ENCODE results near the gene SENP1. TPM values are rescaled to one million over a fixed set of nuclear protein-coding genes. Genes with fewer than 3 reads are reported as not detected.

The SENP1 gene
- total and polyA plus RNA-seq, 2 of the 4 experiments (the other 2 are of a cell fraction): 7.2 to 25.3 TPM

DNA sequence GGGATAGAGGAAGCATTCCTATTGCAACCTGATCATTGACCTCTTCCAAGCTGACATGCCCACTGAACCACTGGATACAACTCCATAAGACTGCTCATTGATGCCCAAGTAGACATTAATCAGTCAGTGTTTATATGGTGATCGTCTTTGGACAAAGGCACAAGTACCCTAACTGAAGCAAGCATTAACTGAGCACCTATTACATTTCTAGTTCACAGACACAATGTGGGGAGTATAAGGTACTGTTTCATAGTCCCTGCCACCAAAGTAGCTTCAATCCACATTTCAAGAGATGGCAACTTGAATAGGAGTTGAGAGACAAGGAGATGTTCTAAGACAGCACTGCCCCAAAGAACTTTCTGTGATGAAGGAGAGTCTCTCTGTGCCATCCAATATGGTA, 90.8 kb downstream of the SENP1 start:
- no peak overlapping the region for H4K91ac ChIP-seq (ENCODE audit: insufficient read depth, low read depth, low read length)
- no peaks in the 10 kb centered on the region for H3K79me1 ChIP-seq (ENCODE audit: low read depth in 1 of 2, low read length in 2 of 2)
- no peaks in the 10 kb centered on the region for H3K4me1 ChIP-seq (ENCODE audit: control insufficient read depth, insufficient read depth, low read length)
- H3K4ac ChIP-seq (ENCODE audit: low read depth, low read length): no peak overlapping the region
- H3K27ac ChIP-seq (ENCODE audit: insufficient read depth, low read length): no peak overlapping the region
- H3K36me3 ChIP-seq (ENCODE audit: control insufficient read depth, insufficient read depth, low read length): no peaks in the 10 kb centered on the region
- no peak overlapping the region for H2BK15ac ChIP-seq (ENCODE audit: low read depth, low read length)
- POLR2A ChIA-PET (ENCODE audit: unreplicated experiment): no interaction called here
- whole genome bisulfite sequencing, 2 experiments (ENCODE audit: extremely low coverage in 2 of 2, insufficient read length in 1 of 2): no CpG with 5 or more reads among the region's 1 CpG
- no peak overlapping the region for H4K5ac ChIP-seq (ENCODE audit: low read depth, low read length)
- DNase-seq (no peak), ATAC-seq (ENCODE audit: low read depth) (no peak)
- no peak overlapping the region for H3K14ac ChIP-seq (replicated peaks; ENCODE audit: low read depth, low read length)
- no TSS peak for BruUV-seq (replicated peaks)
- no peak overlapping the region for H3K9ac ChIP-seq (ENCODE audit: low read depth, low read length)
- no peak overlapping the region for H3K56ac ChIP-seq (ENCODE audit: extremely low read depth, insufficient read depth, low read length)
- no peak overlapping the region for H4K8ac ChIP-seq (ENCODE audit: low read depth in 2 of 2, low read length in 2 of 2)
- no peak overlapping the region for H2AFZ ChIP-seq (replicated peaks; ENCODE audit: low read length, poor library complexity)
- no peak overlapping the region for H3K4me2 ChIP-seq (ENCODE audit: low read depth, low read length)
- no peaks in the 10 kb centered on the region for H3K9me1 ChIP-seq (ENCODE audit: insufficient read depth, low read length)
- H2BK5ac ChIP-seq (ENCODE audit: low read depth, low read length, poor library complexity, severe bottlenecking): no peak overlapping the region
- no peak overlapping the region for H2BK120ac ChIP-seq (ENCODE audit: low read depth, low read length)
- peaks cover 72% of the 10 kb centered on the region for H3K27me3 ChIP-seq (ENCODE audit: control insufficient read depth, insufficient read depth, low read length)
- intact Hi-C loops (cut with micrococcal nuclease) (no loop called here), dilution Hi-C loops (cut with HindIII; ENCODE audit: low sequenced_read_pairs, unreplicated experiment) (no loop called here), in situ Hi-C loops (cut with MboI; ENCODE audit: low sequenced_read_pairs) (no loop called here)
- H4K20me1 ChIP-seq (ENCODE audit: insufficient read depth, low read length): no peaks in the 10 kb centered on the region
- H3K9me3 ChIP-seq (ENCODE audit: control insufficient read depth, insufficient read depth, low read length): no peaks in the 10 kb centered on the region
- TF ChIP-seq SMC3 (IDR thresholded peaks at IDR 0.05; ENCODE audit: low read depth, low read length) (no peak), CHD1 (IDR thresholded peaks at IDR 0.05; ENCODE audit: low read depth, low read length) (no peak), BHLHE40 (IDR thresholded peaks at IDR 0.05; ENCODE audit: low read depth, low read length) (no peak), NFE2L2 (IDR thresholded peaks at IDR 0.05; ENCODE audit: low read depth, low read length) (no peak), MAFK (IDR thresholded peaks at IDR 0.05; ENCODE audit: low read depth, low read length) (no peak), MXI1 (IDR thresholded peaks at IDR 0.05; ENCODE audit: borderline replicate concordance, low read depth, low read length) (no peak), RCOR1 (IDR thresholded peaks at IDR 0.05; ENCODE audit: insufficient replicate concordance, low read length) (no peak), MAZ (IDR thresholded peaks at IDR 0.05; ENCODE audit: borderline replicate concordance, low read depth, low read length) (no peak), RAD21 (IDR thresholded peaks at IDR 0.05; ENCODE audit: low read length) (no peak), CEBPB (IDR thresholded peaks at IDR 0.05; ENCODE audit: low read depth, low read length) (no peak), POLR2A (IDR thresholded peaks at IDR 0.05; ENCODE audit: low read depth, low read length) (no peak), FOS (IDR thresholded peaks at IDR 0.05; ENCODE audit: low read depth, low read length) (no peak), RFX5 (IDR thresholded peaks at IDR 0.05; ENCODE audit: low read depth, low read length) (no peak)
- TF ChIP-seq, protein P1, sequence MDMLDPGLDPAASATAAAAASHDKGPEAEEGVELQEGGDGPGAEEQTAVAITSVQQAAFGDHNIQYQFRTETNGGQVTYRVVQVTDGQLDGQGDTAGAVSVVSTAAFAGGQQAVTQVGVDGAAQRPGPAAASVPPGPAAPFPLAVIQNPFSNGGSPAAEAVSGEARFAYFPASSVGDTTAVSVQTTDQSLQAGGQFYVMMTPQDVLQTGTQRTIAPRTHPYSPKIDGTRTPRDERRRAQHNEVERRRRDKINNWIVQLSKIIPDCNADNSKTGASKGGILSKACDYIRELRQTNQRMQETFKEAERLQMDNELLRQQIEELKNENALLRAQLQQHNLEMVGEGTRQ (IDR thresholded peaks at IDR 0.05; ENCODE audit: low read depth, low read length): no peak
- no peak overlapping the region for H3K18ac ChIP-seq (ENCODE audit: low read depth, low read length)
- no peak overlapping the region for H2AK5ac ChIP-seq (ENCODE audit: low read depth, low read length)
- no peak overlapping the region for H2BK20ac ChIP-seq (ENCODE audit: low read depth, low read length)
- H3K23ac ChIP-seq (ENCODE audit: low read depth, low read length): no peak overlapping the region
- CTCF ChIA-PET: no interaction called here
- H2AK9ac ChIP-seq (replicated peaks; ENCODE audit: low read depth, low read length, poor library complexity): no peak overlapping the region
- no peak overlapping the region for H3K4me3 ChIP-seq (ENCODE audit: insufficient read depth, low read depth, low read length)

Data from IMR-90 (cell line).